Sigmoid colon (tissue), 7 donors: ENCODE measurements around the gene ZBED3. TPM values are rescaled to one million over a fixed set of nuclear protein-coding genes. Genes with fewer than 3 reads are reported as not detected.
A peak's percentile ranks its signal among the peaks of the same experiment; 100 is the strongest.
"Not testable (repeated sequence)": the region's sequence is repeated elsewhere in the genome, so short reads cannot be mapped to it uniquely, and the experiment has no call there.

Experiments
- DNase-seq: peaks from one replicate; pipeline ENCODE4 v3.0.0-alpha.2; 2019
- H3K27ac ChIP-seq, 4 donors: fragments of 200-600 bp; sonication (generic); one replicate each; pipeline ENCODE4 v1.5.1; 2016 to 2019; ENCODE audit warnings: mild to moderate bottlenecking in 1 of 4
- H3K27me3 ChIP-seq, 3 donors: fragments of 200-600 bp; sonication (generic); one replicate each; pipeline ENCODE4 v1.5.1; 2019; ENCODE audit warnings: mild to moderate bottlenecking in 1 of 3
- H3K36me3 ChIP-seq, 4 donors: fragments of 200-600 bp; sonication (generic); one replicate each; pipeline ENCODE4 v1.5.1; 2016 to 2019
- H3K4me1 ChIP-seq, 4 donors: fragments of 200-600 bp; sonication (generic); one replicate each; pipeline ENCODE4 v1.5.1; 2017 to 2019
- H3K4me3 ChIP-seq, 4 donors: fragments of 200-600 bp; sonication (generic); one replicate each; pipeline ENCODE4 v1.5.1; 2017 to 2019; ENCODE audit warnings: mild to moderate bottlenecking in 2 of 4, moderate library complexity in 1 of 4
- H3K9me3 ChIP-seq, 4 donors: fragments of 200-600 bp in 3 of 4; sonication (generic) in 3 of 4; one replicate each; pipeline versions ENCODE4 v1.5.1 to v1.6.1; 2013 to 2019
- EP300 ChIP-seq, 4 donors: sonication (generic); formaldehyde crosslinking; IDR thresholded peaks; one replicate each; pipeline ENCODE4 v1.6.1; 2017; ENCODE audit warnings: antibody characterized with exemption in 4 of 4
- POLR2A ChIP-seq, 2 donors: fragments of 450-650 bp; IDR thresholded peaks; one replicate each; pipeline ENCODE4 v1.6.1; 2016; ENCODE audit warnings: antibody characterized with exemption in 2 of 2, mild to moderate bottlenecking in 2 of 2, moderate library complexity in 2 of 2
- POLR2AphosphoS5 ChIP-seq, 4 donors: sonication (generic); formaldehyde crosslinking; IDR thresholded peaks; one replicate each; pipeline ENCODE4 v1.6.1; 2017; ENCODE audit warnings: antibody characterized with exemption in 4 of 4
- WGBS, 2 donors: extraction: QIAGEN DNeasy Blood & Tissue Kit; methylation state at CpG; one replicate each; pipeline ENCODE4 v1.1.7; 2013; 5-methylcytosine and 5-hydroxymethylcytosine counted together
- intact Hi-C: fragments of 100-400 bp; cut with DNase I; formaldehyde crosslinking; loops from one replicate; pipeline ENCODE4 v1.15.1; 2023
- polyA plus RNA-seq, 3 donors: library from polyadenylated mRNA; stranded (reverse); fragments of 200-250 nt; gene quantifications; one replicate each; pipeline ENCODE4 v1.2.3, GENCODE V29; 2013
- total RNA-seq, 4 donors: library from RNA; depleted of rRNA; stranded (reverse); fragments of >200 nt; gene quantifications; one replicate each; pipeline ENCODE4 v1.1.0, GENCODE V29; 2016
- TF ChIP-seq, protein P1 (sequence below), 4 experiments: fragments of 450-650 bp in 3 of 4; fragments of 200-600 bp in 1 of 4; IDR thresholded peaks; one replicate each; pipeline ENCODE4 v1.5.1; 2016 to 2019; ENCODE audit warnings: antibody characterized with exemption in 4 of 4, mild to moderate bottlenecking in 3 of 4, moderate library complexity in 2 of 4
- donor health status: healthy with polysubstance abuse.
- donor health status: Bipolar disorder and iron deficiency.
- donor health status: healthy.

Gene ZBED3
- total and polyA plus RNA-seq, 7 donors: 1.8 to 14.6 (median 7.7) TPM

DNA sequence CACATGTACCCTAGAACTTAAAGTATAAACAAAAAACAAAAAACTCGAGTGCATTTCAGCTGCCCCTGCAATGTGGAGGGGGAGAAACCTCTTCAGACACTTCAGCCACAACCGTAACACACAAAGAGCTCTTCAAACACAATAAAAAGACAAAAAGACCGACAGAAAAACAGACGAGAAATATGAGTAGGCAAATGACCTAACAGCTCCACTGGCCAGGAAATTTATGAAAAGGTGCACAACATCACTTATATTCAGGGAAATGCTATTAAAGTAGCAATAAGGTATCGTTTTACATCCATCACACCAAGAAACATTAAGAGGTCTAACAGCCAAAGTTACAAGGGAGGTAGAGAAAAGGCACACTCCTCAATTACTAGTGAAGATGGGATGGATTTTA lies 6.2 kb downstream of the ZBED3 start:
- no peak for DNase-seq
- Histone ChIP-seq H3K4me3 (no peak overlapping the region), H3K9me3 (no peaks in the 10 kb centered on the region), H3K4me1 (peaks cover 0 to 16% (median 11%) of the 10 kb centered on the region in 4 donors), H3K27ac (no peak overlapping the region), H3K27me3 (no peaks in the 10 kb centered on the region), H3K36me3 (no peaks in the 10 kb centered on the region)
- intact Hi-C loops: no loop called here
- WGBS, 2 donors: 77 to 84% methylated on average over 5 of the region's 5 CpGs
- no peak for TF ChIP-seq POLR2AphosphoS5 (IDR thresholded peaks at IDR 0.05)
- TF ChIP-seq, protein P1, sequence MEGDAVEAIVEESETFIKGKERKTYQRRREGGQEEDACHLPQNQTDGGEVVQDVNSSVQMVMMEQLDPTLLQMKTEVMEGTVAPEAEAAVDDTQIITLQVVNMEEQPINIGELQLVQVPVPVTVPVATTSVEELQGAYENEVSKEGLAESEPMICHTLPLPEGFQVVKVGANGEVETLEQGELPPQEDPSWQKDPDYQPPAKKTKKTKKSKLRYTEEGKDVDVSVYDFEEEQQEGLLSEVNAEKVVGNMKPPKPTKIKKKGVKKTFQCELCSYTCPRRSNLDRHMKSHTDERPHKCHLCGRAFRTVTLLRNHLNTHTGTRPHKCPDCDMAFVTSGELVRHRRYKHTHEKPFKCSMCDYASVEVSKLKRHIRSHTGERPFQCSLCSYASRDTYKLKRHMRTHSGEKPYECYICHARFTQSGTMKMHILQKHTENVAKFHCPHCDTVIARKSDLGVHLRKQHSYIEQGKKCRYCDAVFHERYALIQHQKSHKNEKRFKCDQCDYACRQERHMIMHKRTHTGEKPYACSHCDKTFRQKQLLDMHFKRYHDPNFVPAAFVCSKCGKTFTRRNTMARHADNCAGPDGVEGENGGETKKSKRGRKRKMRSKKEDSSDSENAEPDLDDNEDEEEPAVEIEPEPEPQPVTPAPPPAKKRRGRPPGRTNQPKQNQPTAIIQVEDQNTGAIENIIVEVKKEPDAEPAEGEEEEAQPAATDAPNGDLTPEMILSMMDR (IDR thresholded peaks at IDR 0.05): no peak
- TF ChIP-seq EP300 (IDR thresholded peaks at IDR 0.05): no peak
- TF ChIP-seq POLR2A (IDR thresholded peaks at IDR 0.05): no peak

DNA sequence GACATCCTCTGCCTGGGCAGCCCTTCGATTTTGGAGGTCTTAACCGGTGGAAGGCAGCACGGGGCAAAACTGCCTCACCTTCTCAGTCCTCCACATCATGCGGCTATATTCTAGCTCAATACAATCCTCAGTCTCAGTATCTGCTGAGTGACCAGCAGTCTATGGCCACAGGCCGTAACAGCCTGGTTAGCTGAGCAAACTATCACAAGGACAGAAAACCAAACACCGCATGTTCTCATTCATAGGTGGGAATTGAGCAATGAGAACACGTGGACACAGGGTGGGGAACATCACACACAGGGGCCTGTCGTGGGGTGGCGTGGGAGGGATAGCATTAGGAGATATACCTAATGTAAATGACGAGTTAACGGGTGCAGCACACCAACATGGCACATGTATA lies 6.6 kb downstream of the ZBED3 start:
- H3K4me1 ChIP-seq: peaks cover 0 to 12% (median 10%) of the 10 kb centered on the region in 4 donors
- H3K4me3 ChIP-seq, H3K36me3 ChIP-seq, H3K9me3 ChIP-seq, intact Hi-C loops, H3K27me3 ChIP-seq, H3K27ac ChIP-seq, DNase-seq: not testable (repeated sequence)
- 94% methylated on average over 11 of the region's 11 CpGs for WGBS, 2 donors

DNA sequence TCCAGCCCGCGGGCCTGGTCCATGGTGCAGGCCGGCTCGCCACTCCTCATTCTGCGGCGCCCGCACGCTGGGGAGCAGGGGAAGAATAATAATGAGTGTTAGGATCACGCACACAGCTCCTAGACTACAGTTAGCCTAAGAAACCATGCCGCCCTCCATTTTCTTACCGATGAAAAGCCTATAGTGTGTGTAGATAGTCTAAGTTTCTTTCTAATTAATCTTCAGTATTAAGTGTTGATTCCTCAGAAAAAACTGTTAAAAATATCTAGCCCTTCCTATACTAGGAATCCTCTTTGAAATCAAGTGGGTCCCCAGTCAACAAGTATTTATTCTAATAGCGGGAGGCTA lies 9.3 kb downstream of the ZBED3 start:
- 45 to 85% methylated on average over 12 of the region's 12 CpGs for WGBS, 2 donors
- Histone ChIP-seq H3K4me1 (peaks cover 0 to 11% (median 10%) of the 10 kb centered on the region in 4 donors), H3K27ac (peak overlapping the region; percentile 72 to 81 (median 76)), H3K4me3 (peak overlapping the region in 3 of 4 donors; percentile 60 to 73 (median 60)), H3K36me3 (no peaks in the 10 kb centered on the region), H3K9me3 (no peaks in the 10 kb centered on the region), H3K27me3 (no peaks in the 10 kb centered on the region)
- TF ChIP-seq POLR2AphosphoS5 (IDR thresholded peaks at IDR 0.05): no peak
- no peak for TF ChIP-seq POLR2A (IDR thresholded peaks at IDR 0.05)
- TF ChIP-seq, protein P1 (IDR thresholded peaks at IDR 0.05): peak in 2 of 4 experiments; percentile 5 to 8
- no peak for DNase-seq
- intact Hi-C loops: loop anchor here (1.0 to 5.0 kb wide), 2 partner anchors 48 to 414 kb away; partner anchors contain the start of genes AGGF1 and WDR41

DNA sequence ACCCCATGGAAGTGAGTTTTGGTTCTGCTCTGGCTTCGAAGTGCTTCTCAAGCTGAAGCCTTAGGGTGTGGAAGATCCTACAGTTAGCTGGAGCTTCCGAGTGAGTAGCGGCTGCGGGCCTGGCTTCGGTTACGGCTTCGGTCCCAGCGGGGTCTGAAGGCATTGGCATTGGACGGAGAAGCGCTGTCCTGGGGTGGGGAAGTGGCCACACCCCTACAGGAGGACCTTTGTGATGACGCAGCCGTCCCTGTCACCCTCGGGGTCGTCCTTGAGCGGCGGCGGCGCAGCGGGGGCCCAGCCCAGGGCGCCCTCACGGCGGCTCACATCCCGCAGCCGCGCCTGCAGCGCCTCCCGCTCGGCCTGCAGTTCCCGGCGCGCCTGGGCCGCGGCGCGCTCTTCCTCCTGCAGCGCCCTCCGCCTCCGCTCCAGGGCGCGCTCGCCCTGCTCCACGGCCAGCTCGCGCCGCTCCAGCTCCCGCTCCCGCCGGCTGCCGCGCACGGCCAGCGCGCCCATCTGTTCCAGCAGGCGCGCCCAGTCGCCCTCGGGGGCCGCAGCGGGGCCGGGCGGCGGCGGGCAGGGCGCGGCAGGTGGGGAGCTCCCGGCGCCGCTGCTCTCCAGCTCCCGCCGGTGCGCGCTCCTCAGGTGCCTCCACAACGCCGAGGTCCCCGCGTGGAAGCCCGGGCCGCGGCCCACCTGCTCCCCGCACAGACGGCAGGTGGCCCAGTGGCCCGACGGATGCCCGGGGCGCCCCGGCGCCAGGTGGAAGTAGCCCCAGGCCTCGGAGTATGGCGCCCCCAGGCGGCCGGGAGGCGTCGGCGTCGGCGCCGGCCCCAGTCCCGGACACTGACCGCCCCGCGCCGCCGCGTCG lies 9.9 kb downstream of the ZBED3 start:
- intact Hi-C loops: loop anchor here (1.0 to 5.0 kb wide), 2 partner anchors 47 to 415 kb away; partner anchors contain the start of genes AGGF1 and WDR41
- Histone ChIP-seq H3K4me3 (peak overlapping the region; percentile 25 to 73 (median 60)), H3K27ac (peak overlapping the region; percentile 74 to 81 (median 78)), H3K36me3 (no peaks in the 10 kb centered on the region), H3K9me3 (no peaks in the 10 kb centered on the region), H3K27me3 (no peaks in the 10 kb centered on the region), H3K4me1 (peaks cover 0 to 11% (median 10%) of the 10 kb centered on the region in 4 donors)
- DNase-seq: peak; percentile 83
- 18 to 58% methylated on average over 105 of the region's 105 CpGs for WGBS, 2 donors
- TF ChIP-seq POLR2AphosphoS5 (IDR thresholded peaks at IDR 0.05): no peak
- TF ChIP-seq POLR2A (IDR thresholded peaks at IDR 0.05): no peak
- TF ChIP-seq EP300 (IDR thresholded peaks at IDR 0.05): no peak
- TF ChIP-seq, protein P1 (IDR thresholded peaks at IDR 0.05): peak in 2 of 4 experiments; percentile 11 to 84

DNA sequence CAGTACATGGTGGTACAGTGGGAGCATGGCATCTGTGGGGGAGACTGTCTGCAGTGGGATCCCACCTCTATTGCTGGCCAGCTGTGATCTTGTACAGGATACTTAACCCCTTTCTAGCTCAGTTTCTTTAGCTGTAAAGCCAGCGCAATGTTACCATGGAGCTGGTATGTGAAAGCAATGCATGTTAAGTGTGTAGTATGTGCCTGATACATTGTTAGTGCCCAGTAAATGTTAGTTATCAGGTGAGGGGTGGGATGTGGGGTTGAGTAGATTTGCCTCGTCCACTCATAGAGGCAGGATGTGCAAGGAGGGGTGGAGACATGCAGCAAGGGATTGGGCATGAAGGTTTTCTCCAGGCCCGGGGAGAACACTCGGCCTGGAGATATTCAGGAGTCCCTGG lies 12.3 kb downstream of the ZBED3 start:
- 94 to 97% methylated on average over 4 of the region's 4 CpGs for WGBS, 2 donors
- H3K9me3 ChIP-seq: no peaks in the 10 kb centered on the region
- TF ChIP-seq, protein P1 (IDR thresholded peaks at IDR 0.05): no peak
- TF ChIP-seq POLR2A (IDR thresholded peaks at IDR 0.05) (no peak), EP300 (IDR thresholded peaks at IDR 0.05) (no peak), POLR2AphosphoS5 (IDR thresholded peaks at IDR 0.05) (no peak)
- intact Hi-C loops: loop anchor here (5.0 kb wide), 1 partner anchor 418 kb away; the partner anchor contains the start of gene WDR41
- H3K27ac ChIP-seq: no peak overlapping the region
- no peak overlapping the region for H3K4me3 ChIP-seq
- peaks cover 0 to 11% (median 10%) of the 10 kb centered on the region in 4 donors for H3K4me1 ChIP-seq
- H3K36me3 ChIP-seq: no peaks in the 10 kb centered on the region
- H3K27me3 ChIP-seq: no peaks in the 10 kb centered on the region
- no peak for DNase-seq
